Right lobe of liver (tissue), 6 donors: ENCODE measurements around the gene PILRA. TPM values are rescaled to one million over a fixed set of nuclear protein-coding genes. Genes with fewer than 3 reads are reported as not detected.
A peak's percentile ranks its signal among the peaks of the same experiment; 100 is the strongest.

Source experiments
- ATAC-seq, 4 donors: fragments of 200-7000 bp; cut with Tn5 transposase; one replicate each; pipeline ENCODE4 v1.9.1; 2020; ENCODE audit warnings: mild to moderate bottlenecking in 4 of 4, moderate library complexity in 4 of 4
- DNase-seq, 3 donors: peaks; one replicate each; pipeline ENCODE4 v3.0.0-alpha.2; 2020
- H3K27ac ChIP-seq, 3 donors: fragments of 200-600 bp; one replicate each; pipeline ENCODE4 v1.8.0; 2022
- H3K27me3 ChIP-seq, 2 donors: fragments of 200-600 bp; one replicate each; pipeline ENCODE4 v1.8.0; 2022
- H3K36me3 ChIP-seq, 4 donors: fragments of 200-600 bp; sonication (generic) in 1 of 4; one replicate each; pipeline versions ENCODE4 v1.5.1 to v1.8.0; 2017 to 2022; ENCODE audit warnings: control low read depth in 1 of 4
- H3K4me1 ChIP-seq, 4 donors: fragments of 200-600 bp; sonication (generic) in 1 of 4; one replicate each; pipeline versions ENCODE4 v1.5.1 to v1.8.0; 2017 to 2022; ENCODE audit warnings: control low read depth in 1 of 4
- H3K4me3 ChIP-seq, 3 donors: fragments of 200-600 bp; one replicate each; pipeline ENCODE4 v1.8.0; 2022
- H3K9me3 ChIP-seq, 4 donors: fragments of 200-600 bp; sonication (generic) in 1 of 4; one replicate each; pipeline versions ENCODE4 v1.5.1 to v1.8.0; 2017 to 2022; ENCODE audit warnings: control low read depth in 1 of 4
- CTCF ChIP-seq, 4 donors: fragments of 200-600 bp in 3 of 4; fragments of 450-650 bp in 1 of 4; IDR thresholded peaks; one replicate each; pipeline versions ENCODE4 v1.5.1 to v1.8.0; 2016 to 2022; ENCODE audit warnings: antibody characterized with exemption in 4 of 4, mild to moderate bottlenecking in 2 of 4
- POLR2A ChIP-seq: fragments of 450-650 bp; IDR thresholded peaks from one replicate; pipeline ENCODE4 v1.6.1; 2017; ENCODE audit warnings: antibody characterized with exemption, mild to moderate bottlenecking
- WGBS: methylation state at CpG from one replicate; pipeline ENCODE4 v1.1.6; 2018; ENCODE audit warnings: low coverage, low lambda C conversion rate; ENCODE audit not compliant: insufficient coverage; ENCODE audit errors: missing lambda C conversion rate; 5-methylcytosine and 5-hydroxymethylcytosine counted together
- intact Hi-C, 2 donors: fragments of 100-400 bp; cut with DNase I; formaldehyde crosslinking; loops; one replicate each; pipeline versions ENCODE4 v1.11.2 to v1.14.1; 2022
- total RNA-seq, 6 experiments: library from RNA; depleted of rRNA in 2 of 6; stranded (reverse); fragments of >200 nt in 2 of 6; fragmentation: NEBNext Ultra II Directional in 3 of 6; extraction: Animal tissue kit (Norgen Biotek cat#: 25700) in 3 of 6; gene quantifications; one replicate each; pipeline versions ENCODE4 v1.1.0 to v1.2.4, GENCODE V29; 2016 to 2023
- donor health status: DM: no; HTN: yes; CAD: no.
- donor health status: DM: no; HTN: no; CAD: no.
- donor health status: DM: no; HTN: no; CAD: no.
- donor health status: DM: no; HTN: yes; CAD: no.
- donor health status: DM: no; HTN: yes; CAD: no.

The PILRA gene
- total RNA-seq, 6 experiments from 2014 or later, result 1.4 to 7.1 (median 4.0) TPM

GRCh38 chr7:100428967-100429636 lies 55.8 kb downstream of the PILRA start:
- TF ChIP-seq CTCF (IDR thresholded peaks at IDR 0.05), result peak in 2 of 4 donors; percentile 34 to 56
- TF ChIP-seq POLR2A, result peak; percentile 71
- Histone ChIP-seq H3K36me3 (peaks cover 0 to 13% (median 4%) of the 10 kb centered on the region in 4 donors), H3K27me3 (no peaks in the 10 kb centered on the region), H3K4me3 (peak overlapping the region; percentile 84 to 85 (median 84)), H3K9me3 (no peaks in the 10 kb centered on the region), H3K4me1 (peaks cover 0 to 24% (median 2%) of the 10 kb centered on the region in 4 donors), H3K27ac (peak overlapping the region; percentile 98 to 99 (median 98))
- intact Hi-C loops, result no loop called here
- peak; percentile 100 for DNase-seq
- ATAC-seq, result peak; percentile 77 to 84 (median 81)
- under 1% methylated on average over 36 of the region's 40 CpGs for WGBS

- Histone ChIP-seq H3K27me3 (no peaks in the 10 kb centered on the region), H3K4me1 (peaks cover 0 to 29% (median 2%) of the 10 kb centered on the region in 4 donors), H3K4me3 (peak within 1 kb of the TSS; percentile 84 to 85 (median 84)), H3K9me3 (no peaks in the 10 kb centered on the region), H3K27ac (peak within 1 kb of the TSS; percentile 98 to 99 (median 98)), H3K36me3 (peaks cover 0 to 19% (median 4%) of the 10 kb centered on the region in 4 donors)
- intact Hi-C loops, result no loop called here
- no peak for TF ChIP-seq CTCF (IDR thresholded peaks at IDR 0.05)
- no peak for TF ChIP-seq POLR2A
- 0% methylated on average over 32 of the region's 95 CpGs for WGBS
- DNase-seq, result peak; percentile 94 to 95 (median 94)
- peak; percentile 49 to 62 (median 58) for ATAC-seq
These were observed 56.6 kb downstream of the PILRA start, which contains the start of gene MEPCE for GRCh38 chr7:100429637-100430492. Gene MEPCE, plus strand, starts transcription at chr7:100429831. Its CDS starts 188 bp downstream, at chr7:100430019.

GRCh38 chr7:100430493-100431285 lies 57.4 kb downstream of the PILRA start:
- Histone ChIP-seq H3K9me3 (no peaks in the 10 kb centered on the region), H3K4me3 (peak overlapping the region; percentile 84 to 85 (median 84)), H3K27me3 (no peaks in the 10 kb centered on the region), H3K36me3 (peaks cover 0 to 21% (median 4%) of the 10 kb centered on the region in 4 donors), H3K27ac (peak overlapping the region; percentile 98 to 99 (median 98)), H3K4me1 (peaks cover 0 to 34% (median 5%) of the 10 kb centered on the region in 4 donors)
- 3% methylated on average over 5 of the region's 31 CpGs for WGBS
- ATAC-seq, result no peak
- DNase-seq, result peak in 1 of 3 donors; percentile 56
- intact Hi-C loops, result no loop called here
- TF ChIP-seq POLR2A, result no peak
- TF ChIP-seq CTCF (IDR thresholded peaks at IDR 0.05), result no peak

- Histone ChIP-seq H3K27ac (peak overlapping the region in 1 of 3 donors; percentile 0), H3K4me1 (peaks cover 0 to 34% (median 5%) of the 10 kb centered on the region in 4 donors), H3K27me3 (no peaks in the 10 kb centered on the region), H3K4me3 (no peak overlapping the region), H3K36me3 (peaks cover 0 to 21% (median 4%) of the 10 kb centered on the region in 4 donors), H3K9me3 (no peaks in the 10 kb centered on the region)
- intact Hi-C loops, result no loop called here
- DNase-seq, result peak in 1 of 3 donors; percentile 58
- TF ChIP-seq CTCF (IDR thresholded peaks at IDR 0.05), result no peak
- no peak for TF ChIP-seq POLR2A
- no peak for ATAC-seq
- 88% methylated on average over 3 of the region's 23 CpGs for WGBS
These were observed 58.0 kb downstream of the PILRA start for GRCh38 chr7:100431286-100431735.
